WTC11 (cell line): ENCODE results near the gene GOLGA6L10. TPM values are rescaled to one million over a fixed set of nuclear protein-coding genes. Genes with fewer than 3 reads are reported as not detected.

ENCODE experiments used
- ATAC-seq: fragments of 200-7000 bp; cut with Tn5 transposase; 2 replicates; pipeline ENCODE4 v1.10.0; 2021; ENCODE audit warnings: mild to moderate bottlenecking, moderate library complexity
- CTCF ChIA-PET: fragments of 300-600 bp; sonication (Branson Sonifier 250); formaldehyde crosslinking; loops from one replicate; lab custom pipeline; 2021; ENCODE audit warnings: antibody characterized with exemption; lab: Charles Lee
- POLR2A ChIA-PET: fragments of 350-600 bp; sonication (Branson Sonifier 250); formaldehyde crosslinking; loops from one replicate; lab custom pipeline; 2021; ENCODE audit warnings: antibody characterized with exemption; lab: Charles Lee
- DNase-seq: peaks from one replicate; pipeline ENCODE4 v3.0.0; 2021; ENCODE audit warnings: low spot score
- H3K27ac Mint-ChIP-seq: 2 replicates; pipeline ENCODE4 v1.8.0; 2021; ENCODE audit warnings: mixed read lengths
- H3K27me3 Mint-ChIP-seq: 2 replicates; pipeline ENCODE4 v1.8.0; 2021; ENCODE audit warnings: low read depth, mild to moderate bottlenecking, moderate library complexity, mixed read lengths
- H3K36me3 Mint-ChIP-seq: 2 replicates; pipeline ENCODE4 v1.8.0; 2021; ENCODE audit warnings: mixed read lengths
- H3K4me1 Mint-ChIP-seq: 2 replicates; pipeline ENCODE4 v1.8.0; 2022; ENCODE audit warnings: mixed read lengths
- H3K4me3 Mint-ChIP-seq: 2 replicates; pipeline ENCODE4 v1.8.0; 2021; ENCODE audit warnings: mild to moderate bottlenecking, moderate library complexity, mixed read lengths
- H3K9me3 Mint-ChIP-seq: 2 replicates; pipeline ENCODE4 v1.8.0; 2021; ENCODE audit warnings: mixed read lengths
- CBFB ChIP-seq: sonication (generic); formaldehyde crosslinking; IDR thresholded peaks from 2 replicates; pipeline ENCODE4 v1.8.1; 2022; ENCODE audit warnings: mild to moderate bottlenecking, low read depth, missing genetic modification reagents
- EMX1 ChIP-seq: fragments of 250-450 bp; sonication (Bioruptor Pico); IDR thresholded peaks from 2 replicates; pipeline ENCODE4 v1.8.0; 2021; ENCODE audit warnings: mild to moderate bottlenecking
- FOXJ3 ChIP-seq: sonication (generic); formaldehyde crosslinking; IDR thresholded peaks from 2 replicates; pipeline ENCODE4 v1.9.0; 2021; ENCODE audit warnings: missing genetic modification reagents, mild to moderate bottlenecking, borderline replicate concordance
- FOXK1 ChIP-seq: sonication (generic); formaldehyde crosslinking; IDR thresholded peaks from 2 replicates; pipeline ENCODE4 v1.8.0; 2022; ENCODE audit warnings: mild to moderate bottlenecking, moderate library complexity, missing genetic modification reagents
- GABPB1 ChIP-seq: sonication (generic); formaldehyde crosslinking; IDR thresholded peaks from 2 replicates; pipeline ENCODE4 v1.8.1; 2023; ENCODE audit warnings: mild to moderate bottlenecking, missing genetic modification reagents
- GRHL2 ChIP-seq: fragments of 250-450 bp; sonication (Bioruptor Pico); IDR thresholded peaks from 2 replicates; pipeline ENCODE4 v1.8.0; 2022; ENCODE audit warnings: mild to moderate bottlenecking, moderate library complexity; ENCODE audit not compliant: insufficient replicate concordance, severe bottlenecking
- IRF2 ChIP-seq: sonication (generic); formaldehyde crosslinking; IDR thresholded peaks from 2 replicates; pipeline ENCODE4 v1.8.0; 2022; ENCODE audit warnings: low read depth, missing genetic modification reagents, borderline replicate concordance
- JAZF1 ChIP-seq: fragments of 250-450 bp; sonication (Bioruptor Pico); IDR thresholded peaks from 2 replicates; pipeline ENCODE4 v1.9.0; 2021; ENCODE audit warnings: moderate library complexity, mild to moderate bottlenecking, inconsistent platforms
- KAT7 ChIP-seq: sonication (generic); formaldehyde crosslinking; IDR thresholded peaks from 2 replicates; pipeline ENCODE4 v1.8.1; 2023; ENCODE audit warnings: missing genetic modification reagents, mild to moderate bottlenecking, borderline replicate concordance
- MAX ChIP-seq: sonication (generic); formaldehyde crosslinking; IDR thresholded peaks from 2 replicates; pipeline ENCODE4 v1.8.0; 2022; ENCODE audit warnings: mild to moderate bottlenecking, missing genetic modification reagents
- NFATC4 ChIP-seq: fragments of 250-450 bp; sonication (Bioruptor Pico); IDR thresholded peaks from 2 replicates; pipeline ENCODE4 v1.9.0; 2021; ENCODE audit warnings: mild to moderate bottlenecking
- NFE2L1 ChIP-seq: sonication (generic); formaldehyde crosslinking; IDR thresholded peaks from 2 replicates; pipeline ENCODE4 v1.8.1; 2023; ENCODE audit warnings: missing genetic modification reagents
- OVOL2 ChIP-seq: fragments of 250-450 bp; sonication (Bioruptor Pico); IDR thresholded peaks from 2 replicates; pipeline ENCODE4 v1.9.0; 2021; ENCODE audit warnings: mild to moderate bottlenecking, borderline replicate concordance
- SMAD4 ChIP-seq: sonication (generic); formaldehyde crosslinking; IDR thresholded peaks from 2 replicates; pipeline ENCODE4 v1.8.0; 2022; ENCODE audit warnings: mild to moderate bottlenecking, missing genetic modification reagents
- ZBTB21 ChIP-seq: sonication (generic); formaldehyde crosslinking; IDR thresholded peaks from 2 replicates; pipeline ENCODE4 v1.8.1; 2023; ENCODE audit warnings: mild to moderate bottlenecking, missing genetic modification reagents, borderline replicate concordance
- ZNF138 ChIP-seq: sonication (generic); formaldehyde crosslinking; conservative IDR thresholded peaks from 2 replicates; pipeline ENCODE4 v1.8.1; 2022; ENCODE audit warnings: mild to moderate bottlenecking, moderate library complexity, missing genetic modification reagents
- ZNF317 ChIP-seq: sonication (generic); formaldehyde crosslinking; IDR thresholded peaks from 2 replicates; pipeline ENCODE4 v1.8.1; 2023; ENCODE audit warnings: low read depth, mild to moderate bottlenecking, moderate library complexity, missing genetic modification reagents, borderline replicate concordance
- ZNF396 ChIP-seq: fragments of 250-450 bp; sonication (Bioruptor Pico); IDR thresholded peaks from 2 replicates; pipeline ENCODE4 v1.8.0; 2021; ENCODE audit warnings: mild to moderate bottlenecking, moderate library complexity, borderline replicate concordance
- ZNF423 ChIP-seq: fragments of 250-450 bp; sonication (Bioruptor Pico); IDR thresholded peaks from 2 replicates; pipeline ENCODE4 v2.1.2; 2022; ENCODE audit warnings: mild to moderate bottlenecking, moderate library complexity
- total RNA-seq: library from RNA; stranded (reverse); gene quantifications from 3 replicates; pipeline ENCODE4 v1.2.3, GENCODE V29; 2021
- TF ChIP-seq, protein P1 (sequence below): sonication (generic); formaldehyde crosslinking; IDR thresholded peaks from 2 replicates; pipeline ENCODE4 v1.8.1; 2022; ENCODE audit warnings: mild to moderate bottlenecking, missing genetic modification reagents, moderate library complexity, borderline replicate concordance
- TF ChIP-seq, protein P2 (sequence below): fragments of 250-450 bp; sonication (Bioruptor Pico); IDR thresholded peaks from 2 replicates; pipeline ENCODE4 v2.1.2; 2022; ENCODE audit warnings: mild to moderate bottlenecking, moderate library complexity
- TF ChIP-seq, protein P3 (sequence below): sonication (generic); formaldehyde crosslinking; IDR thresholded peaks from 2 replicates; pipeline ENCODE4 v1.8.0; 2022; ENCODE audit warnings: mild to moderate bottlenecking, missing genetic modification reagents
- TF ChIP-seq, protein P4 (sequence below): sonication (generic); formaldehyde crosslinking; IDR thresholded peaks from 2 replicates; pipeline ENCODE4 v1.8.1; 2022; ENCODE audit warnings: low read depth, missing genetic modification reagents, borderline replicate concordance

The GOLGA6L10 gene
- total RNA-seq, 1 experiment from 2014 or later, result 5.8 TPM

DNA sequence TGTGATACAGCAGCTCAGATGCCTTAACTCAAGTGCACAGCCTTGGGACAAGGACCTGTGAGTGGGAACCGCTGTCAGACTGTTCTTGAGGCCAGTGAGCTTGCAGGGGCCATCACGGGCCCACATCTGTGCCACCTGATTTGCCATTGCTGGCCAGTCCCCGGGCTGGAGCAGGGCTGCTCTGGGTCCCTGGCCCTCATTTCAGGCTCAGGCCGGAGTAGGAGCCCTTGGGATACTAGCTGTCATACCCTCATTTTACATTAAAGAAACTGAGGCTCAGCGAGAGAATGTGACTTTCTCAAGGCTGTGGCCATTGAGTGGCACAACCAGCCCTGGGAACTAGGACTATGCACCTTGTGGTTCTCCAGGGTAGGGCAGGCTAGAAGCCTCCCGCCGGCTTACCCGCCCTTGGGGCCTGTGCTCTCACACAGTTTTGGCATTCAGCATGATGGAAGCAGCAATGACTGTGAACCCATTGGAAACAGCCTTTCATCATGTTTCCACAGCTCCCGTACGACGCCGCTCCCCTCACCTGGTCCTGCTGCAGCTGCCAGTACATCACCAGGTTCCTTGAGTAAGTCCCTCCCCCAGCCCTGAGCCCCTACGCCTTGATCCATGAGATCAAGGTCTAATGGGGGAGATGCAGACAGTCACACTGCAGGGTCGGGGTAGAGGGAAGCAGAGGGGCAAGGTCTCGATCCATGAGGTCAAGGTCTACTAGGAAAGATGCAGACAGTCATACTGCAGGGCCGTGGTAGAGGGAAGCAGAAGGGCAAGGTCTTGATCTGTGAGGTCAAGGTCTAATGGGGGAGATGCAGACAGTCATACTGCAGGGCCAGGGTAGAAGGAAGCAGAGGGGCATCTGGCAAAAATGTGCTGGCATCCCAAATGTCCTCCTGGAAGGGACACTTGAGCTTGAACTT lies 42.2 kb downstream of the GOLGA6L10 start (continued):
- TF ChIP-seq, protein P1, sequence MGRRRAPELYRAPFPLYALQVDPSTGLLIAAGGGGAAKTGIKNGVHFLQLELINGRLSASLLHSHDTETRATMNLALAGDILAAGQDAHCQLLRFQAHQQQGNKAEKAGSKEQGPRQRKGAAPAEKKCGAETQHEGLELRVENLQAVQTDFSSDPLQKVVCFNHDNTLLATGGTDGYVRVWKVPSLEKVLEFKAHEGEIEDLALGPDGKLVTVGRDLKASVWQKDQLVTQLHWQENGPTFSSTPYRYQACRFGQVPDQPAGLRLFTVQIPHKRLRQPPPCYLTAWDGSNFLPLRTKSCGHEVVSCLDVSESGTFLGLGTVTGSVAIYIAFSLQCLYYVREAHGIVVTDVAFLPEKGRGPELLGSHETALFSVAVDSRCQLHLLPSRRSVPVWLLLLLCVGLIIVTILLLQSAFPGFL, result no peak
- no peak for TF ChIP-seq JAZF1 (CRISPR knock-in tag)
- TF ChIP-seq SMAD4, result no peak
- no peak for TF ChIP-seq ZNF423 (CRISPR knock-in tag)
- TF ChIP-seq OVOL2 (CRISPR knock-in tag), result no peak
- TF ChIP-seq KAT7 (CRISPR knock-in tag), result no peak
- TF ChIP-seq IRF2 (CRISPR knock-in tag), result no peak
- TF ChIP-seq, all 79 proteins: peak for 0

GRCh38 chr15:82305621-82306048 lies 43.6 kb downstream of the GOLGA6L10 start:
- ATAC-seq (no peak), DNase-seq (no peak)
- ChIA-PET CTCF (no interaction called here), POLR2A (no interaction called here)
- H3K4me3 Mint-ChIP-seq, result no peak overlapping the region
- H3K4me1 Mint-ChIP-seq, result no peaks in the 10 kb centered on the region
- no peaks in the 10 kb centered on the region for H3K36me3 Mint-ChIP-seq
- H3K27ac Mint-ChIP-seq, result no peak overlapping the region
- H3K27me3 Mint-ChIP-seq, result peaks cover 3% of the 10 kb centered on the region
- H3K9me3 Mint-ChIP-seq, result peaks cover 3% of the 10 kb centered on the region
- no peak for TF ChIP-seq ZNF317 (CRISPR knock-in tag)
- TF ChIP-seq, protein P2, sequence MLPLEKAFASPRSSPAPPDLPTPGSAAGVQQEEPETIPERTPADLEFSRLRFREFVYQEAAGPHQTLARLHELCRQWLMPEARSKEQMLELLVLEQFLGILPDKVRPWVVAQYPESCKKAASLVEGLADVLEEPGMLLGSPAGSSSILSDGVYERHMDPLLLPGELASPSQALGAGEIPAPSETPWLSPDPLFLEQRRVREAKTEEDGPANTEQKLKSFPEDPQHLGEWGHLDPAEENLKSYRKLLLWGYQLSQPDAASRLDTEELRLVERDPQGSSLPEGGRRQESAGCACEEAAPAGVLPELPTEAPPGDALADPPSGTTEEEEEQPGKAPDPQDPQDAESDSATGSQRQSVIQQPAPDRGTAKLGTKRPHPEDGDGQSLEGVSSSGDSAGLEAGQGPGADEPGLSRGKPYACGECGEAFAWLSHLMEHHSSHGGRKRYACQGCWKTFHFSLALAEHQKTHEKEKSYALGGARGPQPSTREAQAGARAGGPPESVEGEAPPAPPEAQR (CRISPR knock-in tag), result no peak
- TF ChIP-seq ZNF138 (CRISPR knock-in tag), result no peak
- TF ChIP-seq ZBTB21 (CRISPR knock-in tag), result no peak
- TF ChIP-seq GABPB1 (CRISPR knock-in tag), result no peak
- TF ChIP-seq EMX1, result no peak
- no peak for TF ChIP-seq FOXJ3 (CRISPR knock-in tag)
- TF ChIP-seq ZNF396 (CRISPR knock-in tag), result no peak
- TF ChIP-seq CBFB (CRISPR knock-in tag), result no peak
- TF ChIP-seq FOXK1, result no peak
- no peak for TF ChIP-seq GRHL2 (CRISPR knock-in tag)
- TF ChIP-seq, protein P3, sequence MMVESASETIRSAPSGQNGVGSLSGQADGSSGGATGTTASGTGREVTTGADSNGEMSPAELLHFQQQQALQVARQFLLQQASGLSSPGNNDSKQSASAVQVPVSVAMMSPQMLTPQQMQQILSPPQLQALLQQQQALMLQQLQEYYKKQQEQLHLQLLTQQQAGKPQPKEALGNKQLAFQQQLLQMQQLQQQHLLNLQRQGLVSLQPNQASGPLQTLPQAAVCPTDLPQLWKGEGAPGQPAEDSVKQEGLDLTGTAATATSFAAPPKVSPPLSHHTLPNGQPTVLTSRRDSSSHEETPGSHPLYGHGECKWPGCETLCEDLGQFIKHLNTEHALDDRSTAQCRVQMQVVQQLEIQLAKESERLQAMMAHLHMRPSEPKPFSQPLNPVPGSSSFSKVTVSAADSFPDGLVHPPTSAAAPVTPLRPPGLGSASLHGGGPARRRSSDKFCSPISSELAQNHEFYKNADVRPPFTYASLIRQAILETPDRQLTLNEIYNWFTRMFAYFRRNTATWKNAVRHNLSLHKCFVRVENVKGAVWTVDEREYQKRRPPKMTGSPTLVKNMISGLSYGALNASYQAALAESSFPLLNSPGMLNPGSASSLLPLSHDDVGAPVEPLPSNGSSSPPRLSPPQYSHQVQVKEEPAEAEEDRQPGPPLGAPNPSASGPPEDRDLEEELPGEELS (CRISPR knock-in tag), result no peak
- TF ChIP-seq NFE2L1 (CRISPR knock-in tag), result no peak
- no peak for TF ChIP-seq MAX (CRISPR knock-in tag)
- no peak for TF ChIP-seq NFATC4 (CRISPR knock-in tag)
- TF ChIP-seq, protein P4, sequence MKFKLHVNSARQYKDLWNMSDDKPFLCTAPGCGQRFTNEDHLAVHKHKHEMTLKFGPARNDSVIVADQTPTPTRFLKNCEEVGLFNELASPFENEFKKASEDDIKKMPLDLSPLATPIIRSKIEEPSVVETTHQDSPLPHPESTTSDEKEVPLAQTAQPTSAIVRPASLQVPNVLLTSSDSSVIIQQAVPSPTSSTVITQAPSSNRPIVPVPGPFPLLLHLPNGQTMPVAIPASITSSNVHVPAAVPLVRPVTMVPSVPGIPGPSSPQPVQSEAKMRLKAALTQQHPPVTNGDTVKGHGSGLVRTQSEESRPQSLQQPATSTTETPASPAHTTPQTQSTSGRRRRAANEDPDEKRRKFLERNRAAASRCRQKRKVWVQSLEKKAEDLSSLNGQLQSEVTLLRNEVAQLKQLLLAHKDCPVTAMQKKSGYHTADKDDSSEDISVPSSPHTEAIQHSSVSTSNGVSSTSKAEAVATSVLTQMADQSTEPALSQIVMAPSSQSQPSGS (CRISPR knock-in tag), result no peak
- TF ChIP-seq, all 79 proteins: peak for 0
